NCI-H526 (cell line): ENCODE results near the gene PLXNA2.

Experiments
- DNase-seq, 2 experiments: peaks; one replicate each; lab custom pipeline; 2025; lab: John Stamatoyannopoulos, UW

The PLXNA2 gene

GRCh38 chr1:208117409-208117808 is 126.8 kb downstream of the PLXNA2 start:
- no peak for DNase-seq

- DNase-seq: no peak
Measured at GRCh38 chr1:208115924-208116640, 128.1 kb downstream of the PLXNA2 start.

GRCh38 chr1:208113011-208113410 is 131.2 kb downstream of the PLXNA2 start:
- no peak for DNase-seq

- DNase-seq: no peak
Measured at GRCh38 chr1:208112401-208112800, 131.8 kb downstream of the PLXNA2 start.

- DNase-seq: no peak
Measured at GRCh38 chr1:208111646-208112190, 132.5 kb downstream of the PLXNA2 start.

GRCh38 chr1:208110296-208110695 is 133.9 kb downstream of the PLXNA2 start:
- no peak for DNase-seq

GRCh38 chr1:208108646-208109330 is 135.4 kb downstream of the PLXNA2 start:
- DNase-seq: no peak

GRCh38 chr1:208108213-208108608 is 136.0 kb downstream of the PLXNA2 start:
- no peak for DNase-seq

- DNase-seq: no peak
Measured at GRCh38 chr1:208107425-208108212, 136.6 kb downstream of the PLXNA2 start.

GRCh38 chr1:208106218-208106617 is 138.0 kb downstream of the PLXNA2 start:
- no peak for DNase-seq

GRCh38 chr1:208105756-208106155 is 138.4 kb downstream of the PLXNA2 start:
- no peak for DNase-seq

GRCh38 chr1:208103597-208104513 is 140.3 kb downstream of the PLXNA2 start:
- DNase-seq: no peak

GRCh38 chr1:208101661-208102431 is 142.3 kb downstream of the PLXNA2 start:
- DNase-seq: peak in 1 of 2 experiments; percentile 6

- no peak for DNase-seq
Measured at GRCh38 chr1:208100906-208101305, 143.3 kb downstream of the PLXNA2 start.

- no peak for DNase-seq
Measured at GRCh38 chr1:208100106-208100505, 144.1 kb downstream of the PLXNA2 start.

GRCh38 chr1:208098773-208099172 is 145.4 kb downstream of the PLXNA2 start:
- DNase-seq: no peak

GRCh38 chr1:208093754-208094719 is 150.1 kb downstream of the PLXNA2 start:
- DNase-seq: peak in 1 of 2 experiments; percentile 32

GRCh38 chr1:208093046-208093445 is 151.1 kb downstream of the PLXNA2 start:
- no peak for DNase-seq
